ENCODE data around the gene TMPRSS6.

TMPRSS6 gene

DNA sequence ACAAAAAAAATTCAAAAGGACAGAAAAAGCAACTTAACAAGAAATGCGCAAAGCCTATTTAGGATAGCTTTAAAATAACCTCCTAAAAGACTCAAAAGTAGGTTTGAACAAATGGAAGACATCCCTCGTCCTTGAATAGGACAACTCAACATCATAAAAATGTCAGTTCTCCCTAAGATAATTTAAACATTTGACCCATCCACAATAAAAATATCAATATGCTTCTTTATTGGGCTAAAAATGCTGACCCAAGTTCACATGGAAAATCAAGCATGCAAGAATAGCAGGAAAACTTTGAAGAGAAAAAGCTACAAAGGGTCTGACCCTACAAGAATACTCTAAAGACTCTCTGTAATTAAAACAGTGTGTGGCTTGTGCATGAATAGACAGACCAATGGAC, 70.0 kb downstream of the TMPRSS6 start:
- no peak overlapping the region for H3K9ac ChIP-seq (ENCODE audit: low read length)
- H3K9me3 ChIP-seq (ENCODE audit: control insufficient read depth, low read depth, low read length) = no peaks in the 10 kb centered on the region
- H3K36me3 ChIP-seq (ENCODE audit: control insufficient read depth, low read depth, low read length) = no peaks in the 10 kb centered on the region
- no peak overlapping the region for H3K4me3 ChIP-seq (ENCODE audit: low read length)
- H3K4me1 ChIP-seq (ENCODE audit: control insufficient read depth, low read depth, low read length) = no peaks in the 10 kb centered on the region
- no peak overlapping the region for H3K27ac ChIP-seq (ENCODE audit: low read length)
- H3K27me3 ChIP-seq (ENCODE audit: control insufficient read depth, insufficient read depth, low read length) = no peaks in the 10 kb centered on the region

DNA sequence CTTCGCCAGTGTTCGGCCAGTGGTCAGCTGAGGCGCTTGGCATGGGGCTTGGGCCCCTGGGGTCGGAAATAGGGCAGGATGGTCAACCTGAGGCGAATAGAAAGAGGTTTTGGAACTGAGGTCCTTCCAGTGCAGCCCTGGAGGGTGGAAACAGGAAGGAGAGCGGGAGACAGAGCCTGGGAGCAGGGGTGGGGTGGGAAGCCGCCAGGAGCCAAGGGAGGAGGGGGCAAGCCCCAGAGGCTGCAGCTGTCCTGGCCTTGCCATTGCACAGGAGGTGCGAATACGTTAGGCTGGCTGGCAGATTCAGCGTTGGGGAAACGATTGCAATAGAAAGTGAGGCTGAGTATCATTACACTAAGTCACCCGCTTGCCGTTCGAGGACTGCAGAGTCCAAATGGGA, 71.8 kb downstream of the TMPRSS6 start:
- no peaks in the 10 kb centered on the region for H3K36me3 ChIP-seq (ENCODE audit: control insufficient read depth, low read depth, low read length)
- H3K9me3 ChIP-seq (ENCODE audit: control insufficient read depth, low read depth, low read length) = no peaks in the 10 kb centered on the region
- H3K27me3 ChIP-seq (ENCODE audit: control insufficient read depth, insufficient read depth, low read length) = no peaks in the 10 kb centered on the region
- H3K9ac ChIP-seq (ENCODE audit: low read length) = no peak overlapping the region
- no peak overlapping the region for H3K27ac ChIP-seq (ENCODE audit: low read length)
- peaks cover 4% of the 10 kb centered on the region for H3K4me1 ChIP-seq (ENCODE audit: control insufficient read depth, low read depth, low read length)
- H3K4me3 ChIP-seq (ENCODE audit: low read length) = no peak overlapping the region

DNA sequence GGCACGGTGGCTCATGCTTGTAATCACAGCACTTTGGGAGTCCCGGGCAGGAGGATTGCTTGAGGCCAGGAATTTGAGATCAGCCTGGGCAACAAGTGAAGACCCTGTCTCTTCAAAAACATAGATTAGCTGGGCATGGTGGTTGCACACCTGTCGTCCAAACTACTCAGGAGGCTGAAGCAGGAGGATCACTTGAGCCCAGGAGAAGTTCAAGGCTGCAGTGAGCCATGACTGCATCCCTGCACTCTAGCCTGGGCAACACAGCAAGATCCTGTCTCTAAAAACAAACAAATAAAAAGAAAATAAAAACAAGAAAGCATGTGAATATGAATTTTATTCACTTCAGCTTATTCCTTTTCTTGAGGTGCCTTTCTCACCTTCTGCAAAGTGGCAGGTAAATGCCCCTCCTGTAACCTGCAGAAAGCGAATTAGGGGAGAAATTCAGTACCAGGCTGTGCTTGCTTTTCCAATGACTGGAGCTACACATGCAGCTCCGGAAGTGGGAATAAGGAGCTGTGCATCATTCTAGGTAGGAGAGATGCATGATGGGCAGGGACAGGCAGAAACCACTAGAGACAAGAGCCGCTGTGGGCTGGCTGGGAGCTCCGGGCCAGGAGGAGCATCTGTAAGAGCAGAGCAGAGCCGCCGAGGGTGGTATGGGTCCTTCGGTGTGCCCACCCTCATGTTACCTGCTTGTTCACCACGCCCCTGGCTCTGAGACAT, 72.7 kb downstream of the TMPRSS6 start:
- Histone ChIP-seq H3K36me3 (ENCODE audit: control insufficient read depth, low read depth, low read length) (no peaks in the 10 kb centered on the region), H3K9me3 (ENCODE audit: control insufficient read depth, low read depth, low read length) (no peaks in the 10 kb centered on the region), H3K27me3 (ENCODE audit: control insufficient read depth, insufficient read depth, low read length) (no peaks in the 10 kb centered on the region), H3K9ac (ENCODE audit: low read length) (no peak overlapping the region), H3K27ac (ENCODE audit: low read length) (no peak overlapping the region), H3K4me1 (ENCODE audit: control insufficient read depth, low read depth, low read length) (peaks cover 5% of the 10 kb centered on the region), H3K4me3 (ENCODE audit: low read length) (no peak overlapping the region)

DNA sequence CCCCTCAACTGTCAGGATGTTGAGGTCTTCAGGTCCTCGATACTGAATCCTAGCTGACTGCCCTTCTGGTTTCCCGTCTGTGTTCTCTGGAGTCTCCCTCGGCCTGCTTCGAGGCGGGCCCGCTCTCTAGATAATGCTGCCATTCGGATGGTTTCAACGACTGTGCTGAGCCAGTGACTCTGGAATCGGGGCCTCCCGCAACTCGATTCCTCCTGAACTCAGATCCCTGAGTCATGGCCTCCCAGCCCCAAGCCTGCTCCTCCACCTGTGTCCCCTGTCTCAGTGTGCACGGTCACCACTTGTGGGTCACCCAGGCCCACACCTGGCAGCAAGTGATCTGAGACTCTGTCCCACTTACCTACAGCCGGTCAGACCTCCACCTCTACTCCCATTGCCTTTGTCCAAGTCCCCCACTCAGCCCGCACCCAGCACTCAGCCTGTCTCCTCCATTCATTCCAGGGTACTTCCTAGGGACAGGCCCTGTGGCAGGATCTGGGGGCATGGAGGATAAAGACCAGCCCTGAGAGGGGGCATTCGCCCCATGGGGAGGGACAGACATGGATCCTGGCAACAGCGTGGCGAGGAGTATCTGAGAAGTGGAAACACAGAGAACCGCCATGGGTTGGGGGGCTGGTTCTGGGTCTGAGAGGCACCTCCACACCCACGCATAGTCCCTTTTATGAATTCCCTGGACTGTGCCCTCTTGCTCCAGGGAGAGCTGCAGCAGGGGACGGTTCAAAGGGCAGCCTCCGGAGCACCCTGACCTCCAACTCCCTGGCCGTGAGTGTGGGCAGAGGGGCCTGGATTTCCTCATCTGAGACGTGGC, 75.7 kb downstream of the TMPRSS6 start:
- H3K27ac ChIP-seq (ENCODE audit: low read length) = no peak overlapping the region
- no peaks in the 10 kb centered on the region for H3K9me3 ChIP-seq (ENCODE audit: control insufficient read depth, low read depth, low read length)
- no peaks in the 10 kb centered on the region for H3K27me3 ChIP-seq (ENCODE audit: control insufficient read depth, insufficient read depth, low read length)
- H3K4me3 ChIP-seq (ENCODE audit: low read length) = no peak overlapping the region
- H3K36me3 ChIP-seq (ENCODE audit: control insufficient read depth, low read depth, low read length) = peaks cover 9% of the 10 kb centered on the region
- H3K9ac ChIP-seq (ENCODE audit: low read length) = no peak overlapping the region
- peaks cover 5% of the 10 kb centered on the region for H3K4me1 ChIP-seq (ENCODE audit: control insufficient read depth, low read depth, low read length)

DNA sequence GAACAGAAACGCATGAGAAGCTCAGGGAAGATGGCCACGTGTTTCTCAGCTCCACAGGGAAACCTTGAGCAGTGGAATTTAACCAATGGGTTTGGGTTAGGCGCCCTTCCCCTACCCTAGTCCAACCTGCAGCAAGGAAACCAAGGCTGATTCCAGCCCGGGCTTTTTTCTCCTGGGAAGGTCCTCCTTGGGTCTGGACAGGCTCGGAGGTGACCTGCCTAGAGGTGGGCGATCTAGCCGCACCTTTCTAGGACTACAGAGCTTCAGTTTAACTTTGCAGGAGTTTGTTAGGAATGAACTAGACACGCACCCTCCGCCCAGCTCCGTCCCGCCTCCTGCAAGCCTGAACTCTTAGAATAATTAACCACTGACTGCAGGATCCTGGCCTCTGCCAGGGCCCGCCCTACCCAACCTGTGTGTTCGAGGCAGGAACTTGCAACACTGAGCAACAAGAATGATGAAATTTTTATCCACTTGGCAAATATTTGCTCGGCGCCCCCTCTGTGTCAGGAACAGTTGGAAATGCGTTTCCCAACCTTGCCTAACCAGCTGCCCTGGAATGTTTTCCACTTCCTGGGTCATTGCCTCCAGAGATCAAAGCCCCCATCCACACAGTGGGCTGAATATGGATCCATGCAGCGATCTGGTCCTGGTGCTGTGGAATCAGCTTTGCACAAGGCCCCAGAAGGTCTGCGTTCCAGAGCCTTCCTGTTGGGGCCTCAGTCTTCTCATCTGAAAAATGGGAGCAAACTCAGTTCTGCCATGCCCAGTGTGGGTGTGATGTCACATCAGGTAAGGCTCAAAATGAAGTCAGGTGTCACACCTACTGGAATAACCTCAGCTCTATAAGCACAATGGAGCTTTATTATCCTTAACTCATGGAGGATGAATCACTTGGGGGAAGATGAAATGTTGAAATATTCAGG, 76.7 kb downstream of the TMPRSS6 start:
- H3K27ac ChIP-seq (ENCODE audit: low read length) = no peak overlapping the region
- H3K36me3 ChIP-seq (ENCODE audit: control insufficient read depth, low read depth, low read length) = peaks cover 10% of the 10 kb centered on the region
- H3K4me1 ChIP-seq (ENCODE audit: control insufficient read depth, low read depth, low read length) = peaks cover 5% of the 10 kb centered on the region
- H3K9me3 ChIP-seq (ENCODE audit: control insufficient read depth, low read depth, low read length) = no peaks in the 10 kb centered on the region
- H3K4me3 ChIP-seq (ENCODE audit: low read length) = no peak overlapping the region
- H3K27me3 ChIP-seq (ENCODE audit: control insufficient read depth, insufficient read depth, low read length) = no peaks in the 10 kb centered on the region
- H3K9ac ChIP-seq (ENCODE audit: low read length) = no peak overlapping the region

DNA sequence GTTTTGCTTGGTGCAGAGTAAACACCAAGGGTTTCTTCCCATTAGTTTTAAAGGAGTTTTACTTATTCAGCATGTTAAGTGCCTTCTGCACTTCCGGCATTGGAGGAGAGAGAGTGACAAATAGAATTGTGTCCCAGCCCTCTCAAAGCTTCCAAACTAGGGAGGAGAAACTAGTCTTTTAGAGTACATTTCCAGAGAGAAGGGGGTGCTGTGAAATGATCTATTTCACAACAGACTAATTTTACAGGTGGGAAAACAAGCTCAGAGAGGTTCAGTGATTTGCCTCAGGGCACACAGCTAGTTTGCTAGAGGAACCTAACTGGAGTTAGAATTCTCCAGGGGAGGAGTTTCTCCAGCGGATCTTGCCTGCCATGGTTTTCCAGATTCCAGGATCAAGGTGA, 77.4 kb downstream of the TMPRSS6 start:
- Histone ChIP-seq H3K36me3 (ENCODE audit: control insufficient read depth, low read depth, low read length) (peaks cover 16% of the 10 kb centered on the region), H3K4me1 (ENCODE audit: control insufficient read depth, low read depth, low read length) (peaks cover 5% of the 10 kb centered on the region), H3K27ac (ENCODE audit: low read length) (no peak overlapping the region), H3K9ac (ENCODE audit: low read length) (no peak overlapping the region), H3K4me3 (ENCODE audit: low read length) (no peak overlapping the region), H3K27me3 (ENCODE audit: control insufficient read depth, insufficient read depth, low read length) (no peaks in the 10 kb centered on the region), H3K9me3 (ENCODE audit: control insufficient read depth, low read depth, low read length) (no peaks in the 10 kb centered on the region)

DNA sequence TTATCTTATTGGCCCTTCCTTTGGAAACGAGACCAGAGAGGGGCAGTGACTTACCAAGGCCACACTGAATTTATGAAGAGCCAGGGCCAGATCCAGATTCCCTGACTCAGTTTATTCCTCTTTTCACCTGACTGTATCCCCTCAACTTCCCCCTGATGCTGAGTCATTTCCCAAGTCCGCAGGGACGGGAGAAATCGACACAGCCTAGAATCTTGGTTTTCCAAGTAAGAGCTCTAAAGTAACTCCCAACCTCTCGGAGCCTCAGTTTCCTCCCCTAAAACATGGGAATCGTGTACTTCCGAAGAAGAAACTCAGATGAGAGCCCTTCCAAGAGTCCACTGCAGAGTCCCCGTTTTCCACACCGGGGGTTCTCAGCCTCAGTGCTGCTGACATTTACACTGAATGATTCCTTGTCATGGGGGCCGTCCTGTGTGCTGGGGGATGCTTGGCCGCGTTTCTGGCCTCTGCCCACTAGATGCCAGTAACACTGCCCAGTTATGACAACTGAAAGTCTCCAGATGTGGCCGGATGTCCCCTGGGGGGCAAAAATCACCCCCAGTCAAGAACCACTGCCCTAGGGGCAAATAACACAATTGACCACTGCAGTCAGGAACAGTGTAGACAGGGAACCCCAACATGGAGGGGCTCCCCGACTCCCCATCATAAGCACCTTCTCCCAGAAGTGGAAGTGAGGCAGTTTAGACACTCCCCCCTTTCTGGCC, 78.8 kb downstream of the TMPRSS6 start:
- H3K36me3 ChIP-seq (ENCODE audit: control insufficient read depth, low read depth, low read length) = peaks cover 24% of the 10 kb centered on the region
- H3K9ac ChIP-seq (ENCODE audit: low read length) = no peak overlapping the region
- no peaks in the 10 kb centered on the region for H3K9me3 ChIP-seq (ENCODE audit: control insufficient read depth, low read depth, low read length)
- H3K27me3 ChIP-seq (ENCODE audit: control insufficient read depth, insufficient read depth, low read length) = no peaks in the 10 kb centered on the region
- H3K27ac ChIP-seq (ENCODE audit: low read length) = no peak overlapping the region
- H3K4me3 ChIP-seq (ENCODE audit: low read length) = no peak overlapping the region
- H3K4me1 ChIP-seq (ENCODE audit: control insufficient read depth, low read depth, low read length) = peaks cover 5% of the 10 kb centered on the region

DNA sequence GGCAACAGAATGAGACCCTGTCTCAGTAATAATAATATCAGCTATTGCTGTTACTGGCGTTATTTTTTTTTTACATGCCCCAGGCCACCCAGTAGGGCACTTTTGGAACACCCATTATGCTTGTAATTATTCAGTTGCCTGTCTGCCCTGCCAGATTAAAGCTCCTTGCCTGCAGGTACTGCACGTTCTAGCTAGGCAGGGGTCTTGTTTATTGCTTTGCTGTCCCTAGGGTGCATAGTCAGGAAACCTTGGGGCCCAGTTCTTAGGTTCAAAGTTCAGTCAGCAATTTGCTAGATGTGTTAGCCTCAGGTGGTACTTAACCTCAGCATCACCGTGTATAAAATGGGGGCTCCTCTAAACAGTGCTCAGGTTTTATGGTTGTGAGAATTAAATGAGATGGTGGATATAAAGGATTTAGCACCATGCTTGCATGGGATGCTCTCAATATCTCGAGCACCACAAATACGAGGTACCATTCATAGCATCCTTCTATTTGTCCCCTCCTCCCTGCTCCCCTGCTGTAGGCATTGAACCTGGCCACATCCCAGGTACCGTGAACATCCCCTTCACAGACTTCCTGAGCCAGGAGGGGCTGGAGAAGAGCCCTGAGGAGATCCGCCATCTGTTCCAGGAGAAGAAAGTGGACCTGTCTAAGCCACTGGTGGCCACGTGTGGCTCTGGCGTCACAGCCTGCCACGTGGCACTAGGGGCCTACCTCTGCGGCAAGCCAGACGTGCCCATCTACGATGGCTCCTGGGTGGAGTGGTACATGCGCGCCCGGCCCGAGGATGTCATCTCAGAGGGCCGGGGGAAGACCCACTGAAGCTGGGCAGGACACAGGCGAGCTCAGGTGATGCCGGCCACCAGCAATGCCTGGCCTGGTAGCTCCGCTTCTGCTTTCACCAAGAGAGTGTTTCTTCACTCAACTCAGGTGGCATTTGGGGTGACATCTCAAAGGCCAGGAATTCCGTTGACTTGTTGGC, 80.5 kb downstream of the TMPRSS6 start:
- H3K36me3 ChIP-seq (ENCODE audit: control insufficient read depth, low read depth, low read length) = peaks cover 29% of the 10 kb centered on the region
- H3K27ac ChIP-seq (ENCODE audit: low read length) = no peak overlapping the region
- no peaks in the 10 kb centered on the region for H3K27me3 ChIP-seq (ENCODE audit: control insufficient read depth, insufficient read depth, low read length)
- no peaks in the 10 kb centered on the region for H3K9me3 ChIP-seq (ENCODE audit: control insufficient read depth, low read depth, low read length)
- no peak overlapping the region for H3K4me3 ChIP-seq (ENCODE audit: low read length)
- no peak overlapping the region for H3K9ac ChIP-seq (ENCODE audit: low read length)
- peaks cover 5% of the 10 kb centered on the region for H3K4me1 ChIP-seq (ENCODE audit: control insufficient read depth, low read depth, low read length)

DNA sequence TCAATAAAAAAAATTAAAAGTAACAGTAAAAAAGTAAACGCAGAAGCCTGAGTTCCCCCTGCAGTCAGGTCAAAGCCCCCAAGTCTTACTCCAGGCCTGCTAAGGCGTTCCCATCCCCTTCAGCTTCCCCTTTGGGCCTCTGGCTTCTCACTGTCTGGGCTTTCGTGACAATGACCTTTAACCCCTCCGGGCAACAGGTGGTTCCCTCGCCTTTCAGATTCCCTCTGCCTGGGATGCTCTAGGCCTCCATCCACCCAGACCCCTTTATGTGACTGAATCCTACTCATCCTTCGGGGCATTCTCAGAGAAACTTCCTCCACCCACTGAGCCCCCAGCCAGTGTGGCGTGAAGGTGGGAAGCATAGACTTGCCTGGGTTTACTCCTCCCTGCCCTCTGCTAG, 82.0 kb downstream of the TMPRSS6 start:
- no peaks in the 10 kb centered on the region for H3K27me3 ChIP-seq (ENCODE audit: control insufficient read depth, insufficient read depth, low read length)
- no peaks in the 10 kb centered on the region for H3K4me1 ChIP-seq (ENCODE audit: control insufficient read depth, low read depth, low read length)
- no peak overlapping the region for H3K27ac ChIP-seq (ENCODE audit: low read length)
- H3K9me3 ChIP-seq (ENCODE audit: control insufficient read depth, low read depth, low read length) = no peaks in the 10 kb centered on the region
- no peak overlapping the region for H3K9ac ChIP-seq (ENCODE audit: low read length)
- no peak overlapping the region for H3K4me3 ChIP-seq (ENCODE audit: low read length)
- peaks cover 29% of the 10 kb centered on the region for H3K36me3 ChIP-seq (ENCODE audit: control insufficient read depth, low read depth, low read length)

DNA sequence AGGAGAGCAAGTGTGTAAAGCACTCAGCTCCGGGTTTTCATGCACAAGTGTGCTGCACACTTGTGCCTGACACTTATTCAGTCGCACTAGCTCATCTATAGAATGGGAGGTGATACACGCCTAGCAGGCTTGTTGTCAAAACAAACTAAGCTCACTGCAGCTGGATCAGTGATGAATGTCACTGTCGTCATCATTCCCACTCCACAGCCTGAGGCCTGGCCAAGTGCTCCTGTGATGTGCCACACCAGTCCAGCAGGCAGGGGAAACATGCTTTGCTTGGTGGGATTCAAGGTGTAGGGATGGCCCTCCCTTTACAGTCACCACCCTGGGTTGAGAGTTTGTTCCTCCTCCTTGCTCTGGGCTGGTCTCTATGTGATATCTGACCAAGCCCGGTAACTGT, 83.2 kb downstream of the TMPRSS6 start:
- H3K4me3 ChIP-seq (ENCODE audit: low read length) = no peak overlapping the region
- no peaks in the 10 kb centered on the region for H3K27me3 ChIP-seq (ENCODE audit: control insufficient read depth, insufficient read depth, low read length)
- H3K9ac ChIP-seq (ENCODE audit: low read length) = no peak overlapping the region
- H3K9me3 ChIP-seq (ENCODE audit: control insufficient read depth, low read depth, low read length) = no peaks in the 10 kb centered on the region
- no peak overlapping the region for H3K27ac ChIP-seq (ENCODE audit: low read length)
- H3K4me1 ChIP-seq (ENCODE audit: control insufficient read depth, low read depth, low read length) = no peaks in the 10 kb centered on the region
- H3K36me3 ChIP-seq (ENCODE audit: control insufficient read depth, low read depth, low read length) = peaks cover 29% of the 10 kb centered on the region

Measured in iPS-18a (cell line).